Liver (tissue), 9 donors: ENCODE data around the gene MFSD1. TPM values are rescaled to one million over a fixed set of nuclear protein-coding genes. Genes with fewer than 3 reads are reported as not detected.

Experiments used
- DNase-seq: peaks from one replicate; pipeline ENCODE4 v3.0.0-alpha.2; 2017; ENCODE audit warnings: low spot score
- H3K27ac ChIP-seq, 2 donors: one replicate each; pipeline ENCODE4 v1.7.0; 2013; ENCODE audit warnings: inconsistent platforms in 2 of 2, low read length in 2 of 2, control low read depth in 1 of 2, low read depth in 1 of 2, mild to moderate bottlenecking in 1 of 2
- H3K27me3 ChIP-seq, 4 donors: one replicate each; pipeline versions ENCODE4 v1.6.1 to v1.7.0; 2013; ENCODE audit warnings: low read length in 3 of 4, inconsistent platforms in 1 of 4, mild to moderate bottlenecking in 1 of 4, moderate library complexity in 1 of 4; ENCODE audit not compliant: control insufficient read depth in 4 of 4, insufficient read depth in 4 of 4
- H3K36me3 ChIP-seq, 4 donors: one replicate each; pipeline versions ENCODE4 v1.6.1 to v1.7.0; 2013; ENCODE audit warnings: low read length in 3 of 4, mild to moderate bottlenecking in 3 of 4, low read depth in 1 of 4, moderate library complexity in 1 of 4; ENCODE audit not compliant: control insufficient read depth in 4 of 4, insufficient read depth in 3 of 4
- H3K4me1 ChIP-seq, 4 donors: one replicate each; pipeline versions ENCODE4 v1.6.1 to v1.7.0; 2013; ENCODE audit warnings: low read length in 3 of 4, mild to moderate bottlenecking in 3 of 4, moderate library complexity in 1 of 4; ENCODE audit not compliant: control insufficient read depth in 4 of 4, insufficient read depth in 4 of 4
- H3K4me3 ChIP-seq, 3 donors: one replicate each; pipeline versions ENCODE4 v1.6.1 to v1.7.0; 2013; ENCODE audit warnings: low read length in 3 of 3, control low read depth in 1 of 3, low read depth in 1 of 3, mild to moderate bottlenecking in 1 of 3
- H3K9ac ChIP-seq, 2 donors: one replicate each; pipeline ENCODE4 v1.7.0; 2013; ENCODE audit warnings: low read length in 2 of 2, mild to moderate bottlenecking in 2 of 2, moderate library complexity in 2 of 2, control low read depth in 1 of 2, low read depth in 1 of 2
- H3K9me3 ChIP-seq, 4 donors: one replicate each; pipeline versions ENCODE4 v1.6.1 to v1.7.0; 2013; ENCODE audit warnings: low read length in 3 of 4; ENCODE audit not compliant: control insufficient read depth in 4 of 4
- EGR1 ChIP-seq, 2 donors: IDR thresholded peaks; 2 replicates each; pipeline ENCODE4 v1.6.1; 2016 to 2018; ENCODE audit warnings: antibody characterized with exemption in 2 of 2, low read depth in 2 of 2
- FOXA1 ChIP-seq: IDR thresholded peaks from 2 replicates; pipeline ENCODE4 v1.6.1; 2016; ENCODE audit warnings: antibody characterized with exemption
- GABPA ChIP-seq, 2 donors: IDR thresholded peaks in 1 of 2; conservative IDR thresholded peaks in 1 of 2; 2 replicates each; pipeline ENCODE4 v1.6.1; 2016; ENCODE audit warnings: antibody characterized with exemption in 2 of 2, mild to moderate bottlenecking in 1 of 2, moderate library complexity in 1 of 2
- HNF4A ChIP-seq, 2 donors: conservative IDR thresholded peaks; 2 replicates each; pipeline ENCODE4 v1.6.1; 2016; ENCODE audit warnings: antibody characterized with exemption in 2 of 2, mild to moderate bottlenecking in 2 of 2
- HNF4G ChIP-seq: IDR thresholded peaks from 2 replicates; pipeline ENCODE4 v1.6.1; 2016; ENCODE audit warnings: antibody characterized with exemption
- JUND ChIP-seq, 2 donors: IDR thresholded peaks; 2 replicates each; pipeline ENCODE4 v1.6.1; 2016; ENCODE audit warnings: antibody characterized with exemption in 2 of 2
- NR2F2 ChIP-seq: IDR thresholded peaks from 2 replicates; pipeline ENCODE4 v1.6.1; 2016; ENCODE audit warnings: antibody characterized with exemption
- RXRA ChIP-seq, 2 donors: IDR thresholded peaks; 2 replicates each; pipeline ENCODE4 v1.6.1; 2017 to 2018; ENCODE audit warnings: antibody characterized with exemption in 2 of 2, mild to moderate bottlenecking in 1 of 2
- SP1 ChIP-seq: IDR thresholded peaks from 2 replicates; pipeline ENCODE4 v1.6.1; 2018; ENCODE audit warnings: antibody characterized with exemption, mild to moderate bottlenecking
- TAF1 ChIP-seq: conservative IDR thresholded peaks from 2 replicates; pipeline ENCODE4 v1.6.1; 2016; ENCODE audit warnings: antibody characterized with exemption, mild to moderate bottlenecking
- YY1 ChIP-seq: IDR thresholded peaks from 2 replicates; pipeline ENCODE4 v1.6.1; 2016; ENCODE audit warnings: antibody characterized with exemption, mild to moderate bottlenecking
- WGBS: extraction: QIAGEN DNeasy Blood & Tissue Kit; methylation state at CpG from one replicate; pipeline ENCODE4 v1.1.7; 2013; 5-methylcytosine and 5-hydroxymethylcytosine counted together
- polyA plus RNA-seq, 2 donors: library from polyadenylated mRNA; stranded (reverse) in 1 of 2; unstranded in 1 of 2; fragments of 200-250 nt in 1 of 2; fragments of >200 nt in 1 of 2; fragmentation: Nextera tagmentation in 1 of 2; extraction: Ambion mirVana in 1 of 2; gene quantifications; one replicate each; pipeline versions ENCODE4 v1.2.1 to v1.2.3, GENCODE V29; 2013 to 2015
- total RNA-seq, 2 donors: library from RNA; depleted of rRNA; stranded (reverse); fragments of >200 nt; gene quantifications; one replicate each; pipeline ENCODE4 v1.2.3, GENCODE V29; 2014
- TF ChIP-seq, protein P1 (sequence below): IDR thresholded peaks from 2 replicates; pipeline ENCODE4 v1.6.1; 2016; ENCODE audit warnings: antibody characterized with exemption, mild to moderate bottlenecking
- TF ChIP-seq, protein P2 (sequence below): IDR thresholded peaks from 2 replicates; pipeline ENCODE4 v1.6.1; 2016; ENCODE audit warnings: antibody characterized with exemption
- TF ChIP-seq, protein P3 (sequence below): IDR thresholded peaks from 2 replicates; pipeline ENCODE4 v1.6.1; 2016; ENCODE audit warnings: antibody characterized with exemption
- TF ChIP-seq, protein P4 (sequence below): IDR thresholded peaks from 2 replicates; pipeline ENCODE4 v1.6.1; 2016; ENCODE audit warnings: antibody characterized with exemption
- TF ChIP-seq, protein P5 (sequence below): fragments of 150-350 bp; IDR thresholded peaks from 2 replicates; pipeline ENCODE4 v1.5.1; 2017; ENCODE audit warnings: improper control_type of control experiment, low read depth, low read length; ENCODE audit not compliant: missing input control
- donor health status: healthy.
- donor health status: healthy.
- donor health status: healthy.
- donor health status: healthy.
- donor health status: healthy.

Gene MFSD1
- total and polyA plus RNA-seq, 4 donors: 30.4 to 84.7 (median 60.3) TPM

DNA sequence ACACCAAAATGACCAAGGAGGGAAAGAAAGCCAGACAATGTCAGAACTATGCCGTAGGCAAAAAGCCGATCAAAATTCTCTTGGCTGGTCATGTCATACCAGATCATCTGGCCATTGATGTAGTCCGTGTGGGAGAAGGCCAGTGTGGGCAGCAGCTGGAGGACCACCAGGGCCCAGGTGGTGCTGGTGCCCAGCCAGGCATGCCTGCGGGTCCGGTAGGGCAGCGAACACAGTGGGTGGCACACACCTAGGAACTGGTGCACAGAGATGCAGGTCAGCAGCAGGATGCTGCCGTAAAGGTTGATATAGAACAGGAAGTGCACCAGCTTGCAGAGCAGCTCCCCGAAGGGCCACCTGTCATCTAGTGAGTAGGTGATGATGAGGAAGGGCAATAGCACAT lies 39.5 kb downstream of the MFSD1 start (continued):
- TF ChIP-seq YY1: no peak
- TF ChIP-seq HNF4G: no peak
- TF ChIP-seq, protein P1, sequence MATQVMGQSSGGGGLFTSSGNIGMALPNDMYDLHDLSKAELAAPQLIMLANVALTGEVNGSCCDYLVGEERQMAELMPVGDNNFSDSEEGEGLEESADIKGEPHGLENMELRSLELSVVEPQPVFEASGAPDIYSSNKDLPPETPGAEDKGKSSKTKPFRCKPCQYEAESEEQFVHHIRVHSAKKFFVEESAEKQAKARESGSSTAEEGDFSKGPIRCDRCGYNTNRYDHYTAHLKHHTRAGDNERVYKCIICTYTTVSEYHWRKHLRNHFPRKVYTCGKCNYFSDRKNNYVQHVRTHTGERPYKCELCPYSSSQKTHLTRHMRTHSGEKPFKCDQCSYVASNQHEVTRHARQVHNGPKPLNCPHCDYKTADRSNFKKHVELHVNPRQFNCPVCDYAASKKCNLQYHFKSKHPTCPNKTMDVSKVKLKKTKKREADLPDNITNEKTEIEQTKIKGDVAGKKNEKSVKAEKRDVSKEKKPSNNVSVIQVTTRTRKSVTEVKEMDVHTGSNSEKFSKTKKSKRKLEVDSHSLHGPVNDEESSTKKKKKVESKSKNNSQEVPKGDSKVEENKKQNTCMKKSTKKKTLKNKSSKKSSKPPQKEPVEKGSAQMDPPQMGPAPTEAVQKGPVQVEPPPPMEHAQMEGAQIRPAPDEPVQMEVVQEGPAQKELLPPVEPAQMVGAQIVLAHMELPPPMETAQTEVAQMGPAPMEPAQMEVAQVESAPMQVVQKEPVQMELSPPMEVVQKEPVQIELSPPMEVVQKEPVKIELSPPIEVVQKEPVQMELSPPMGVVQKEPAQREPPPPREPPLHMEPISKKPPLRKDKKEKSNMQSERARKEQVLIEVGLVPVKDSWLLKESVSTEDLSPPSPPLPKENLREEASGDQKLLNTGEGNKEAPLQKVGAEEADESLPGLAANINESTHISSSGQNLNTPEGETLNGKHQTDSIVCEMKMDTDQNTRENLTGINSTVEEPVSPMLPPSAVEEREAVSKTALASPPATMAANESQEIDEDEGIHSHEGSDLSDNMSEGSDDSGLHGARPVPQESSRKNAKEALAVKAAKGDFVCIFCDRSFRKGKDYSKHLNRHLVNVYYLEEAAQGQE: no peak

DNA sequence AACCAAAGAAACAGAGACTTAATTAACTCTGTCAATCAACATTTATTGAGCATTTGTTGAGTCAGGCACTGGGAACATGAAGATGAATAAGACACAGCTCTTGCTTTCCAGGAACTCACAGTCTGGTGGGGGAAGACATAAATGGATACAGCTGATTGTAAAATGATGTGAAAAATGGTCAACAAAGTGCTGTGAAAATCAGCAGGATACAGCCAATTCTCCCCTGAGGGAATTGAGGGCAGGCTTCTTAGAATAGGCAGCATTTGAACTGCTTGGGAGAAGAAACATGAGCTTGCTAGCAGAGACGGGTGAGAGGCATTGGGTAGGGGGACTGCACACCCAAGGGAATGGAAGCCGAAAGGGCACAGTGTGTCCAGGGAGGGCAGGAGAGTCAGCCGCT lies 41.1 kb downstream of the MFSD1 start:
- H3K36me3 ChIP-seq: no peaks in the 10 kb centered on the region
- no peak overlapping the region for H3K9ac ChIP-seq
- no peaks in the 10 kb centered on the region for H3K27me3 ChIP-seq
- no peak for TF ChIP-seq JUND (IDR thresholded peaks at IDR 0.05)
- TF ChIP-seq SP1: no peak
- TF ChIP-seq, protein P2, sequence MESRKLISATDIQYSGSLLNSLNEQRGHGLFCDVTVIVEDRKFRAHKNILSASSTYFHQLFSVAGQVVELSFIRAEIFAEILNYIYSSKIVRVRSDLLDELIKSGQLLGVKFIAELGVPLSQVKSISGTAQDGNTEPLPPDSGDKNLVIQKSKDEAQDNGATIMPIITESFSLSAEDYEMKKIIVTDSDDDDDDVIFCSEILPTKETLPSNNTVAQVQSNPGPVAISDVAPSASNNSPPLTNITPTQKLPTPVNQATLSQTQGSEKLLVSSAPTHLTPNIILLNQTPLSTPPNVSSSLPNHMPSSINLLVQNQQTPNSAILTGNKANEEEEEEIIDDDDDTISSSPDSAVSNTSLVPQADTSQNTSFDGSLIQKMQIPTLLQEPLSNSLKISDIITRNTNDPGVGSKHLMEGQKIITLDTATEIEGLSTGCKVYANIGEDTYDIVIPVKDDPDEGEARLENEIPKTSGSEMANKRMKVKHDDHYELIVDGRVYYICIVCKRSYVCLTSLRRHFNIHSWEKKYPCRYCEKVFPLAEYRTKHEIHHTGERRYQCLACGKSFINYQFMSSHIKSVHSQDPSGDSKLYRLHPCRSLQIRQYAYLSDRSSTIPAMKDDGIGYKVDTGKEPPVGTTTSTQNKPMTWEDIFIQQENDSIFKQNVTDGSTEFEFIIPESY: no peak
- TF ChIP-seq, protein P3, sequence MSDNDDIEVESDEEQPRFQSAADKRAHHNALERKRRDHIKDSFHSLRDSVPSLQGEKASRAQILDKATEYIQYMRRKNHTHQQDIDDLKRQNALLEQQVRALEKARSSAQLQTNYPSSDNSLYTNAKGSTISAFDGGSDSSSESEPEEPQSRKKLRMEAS: no peak
- no peak for TF ChIP-seq TAF1
- TF ChIP-seq EGR1 (IDR thresholded peaks at IDR 0.05; ENCODE audit: low read depth in 2 of 2): no peak
- no peak for TF ChIP-seq HNF4G
- TF ChIP-seq FOXA1: no peak
- no peak for TF ChIP-seq YY1
- TF ChIP-seq RXRA (IDR thresholded peaks at IDR 0.05): no peak
- no peak for TF ChIP-seq NR2F2
- TF ChIP-seq GABPA (IDR thresholded peaks at IDR 0.05 in 1 of 2, conservative IDR thresholded peaks at IDR 0.05 in 1 of 2): no peak
- TF ChIP-seq, protein P4, sequence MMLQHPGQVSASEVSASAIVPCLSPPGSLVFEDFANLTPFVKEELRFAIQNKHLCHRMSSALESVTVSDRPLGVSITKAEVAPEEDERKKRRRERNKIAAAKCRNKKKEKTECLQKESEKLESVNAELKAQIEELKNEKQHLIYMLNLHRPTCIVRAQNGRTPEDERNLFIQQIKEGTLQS: no peak
- TF ChIP-seq, protein P1: no peak
- TF ChIP-seq, protein P5, sequence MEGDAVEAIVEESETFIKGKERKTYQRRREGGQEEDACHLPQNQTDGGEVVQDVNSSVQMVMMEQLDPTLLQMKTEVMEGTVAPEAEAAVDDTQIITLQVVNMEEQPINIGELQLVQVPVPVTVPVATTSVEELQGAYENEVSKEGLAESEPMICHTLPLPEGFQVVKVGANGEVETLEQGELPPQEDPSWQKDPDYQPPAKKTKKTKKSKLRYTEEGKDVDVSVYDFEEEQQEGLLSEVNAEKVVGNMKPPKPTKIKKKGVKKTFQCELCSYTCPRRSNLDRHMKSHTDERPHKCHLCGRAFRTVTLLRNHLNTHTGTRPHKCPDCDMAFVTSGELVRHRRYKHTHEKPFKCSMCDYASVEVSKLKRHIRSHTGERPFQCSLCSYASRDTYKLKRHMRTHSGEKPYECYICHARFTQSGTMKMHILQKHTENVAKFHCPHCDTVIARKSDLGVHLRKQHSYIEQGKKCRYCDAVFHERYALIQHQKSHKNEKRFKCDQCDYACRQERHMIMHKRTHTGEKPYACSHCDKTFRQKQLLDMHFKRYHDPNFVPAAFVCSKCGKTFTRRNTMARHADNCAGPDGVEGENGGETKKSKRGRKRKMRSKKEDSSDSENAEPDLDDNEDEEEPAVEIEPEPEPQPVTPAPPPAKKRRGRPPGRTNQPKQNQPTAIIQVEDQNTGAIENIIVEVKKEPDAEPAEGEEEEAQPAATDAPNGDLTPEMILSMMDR: no peak
- TF ChIP-seq HNF4A (conservative IDR thresholded peaks at IDR 0.05): no peak
- H3K27ac ChIP-seq: no peak overlapping the region
- no peak overlapping the region for H3K4me3 ChIP-seq
- no peak for DNase-seq
- H3K9me3 ChIP-seq: no peaks in the 10 kb centered on the region
- 84% methylated on average over 3 of the region's 3 CpGs for WGBS
- H3K4me1 ChIP-seq: peaks cover 0 to 15% (median 13%) of the 10 kb centered on the region in 4 donors
